Trophoblast cell (in vitro differentiated cells and primary cell): ENCODE measurements around the gene CDKN2A.

Experiments
- DNase-seq, 2 donors: peaks; one replicate each; pipeline ENCODE4 v3.0.0-alpha.2; 2016
- H2AFZ ChIP-seq: 2 replicates; pipeline ENCODE4 v1.6.1; 2013; ENCODE audit warnings: low read length, moderate library complexity, mild to moderate bottlenecking; ENCODE audit not compliant: insufficient read depth, poor library complexity
- H2AK5ac ChIP-seq: 2 replicates; pipeline ENCODE4 v1.6.1; 2013; ENCODE audit warnings: mild to moderate bottlenecking, low read length
- H2BK120ac ChIP-seq: 2 replicates; pipeline ENCODE4 v1.6.1; 2013; ENCODE audit warnings: low read length, mild to moderate bottlenecking, moderate library complexity; ENCODE audit not compliant: insufficient read depth, poor library complexity
- H2BK12ac ChIP-seq: 2 replicates; pipeline ENCODE4 v1.6.1; 2013; ENCODE audit warnings: mild to moderate bottlenecking, low read length, moderate library complexity
- H2BK5ac ChIP-seq: 2 replicates; pipeline ENCODE4 v1.6.1; 2013; ENCODE audit warnings: low read length, low read depth, moderate library complexity, mild to moderate bottlenecking; ENCODE audit not compliant: poor library complexity
- H3K14ac ChIP-seq: 2 replicates; pipeline ENCODE4 v1.6.1; 2013; ENCODE audit warnings: mild to moderate bottlenecking, low read length
- H3K18ac ChIP-seq: 2 replicates; pipeline ENCODE4 v1.6.1; 2013; ENCODE audit warnings: mild to moderate bottlenecking, low read length
- H3K23ac ChIP-seq: 2 replicates; pipeline ENCODE4 v1.6.1; 2013; ENCODE audit warnings: low read length
- H3K27ac ChIP-seq: 2 replicates; pipeline ENCODE4 v1.5.1; 2013; ENCODE audit warnings: low read depth, mild to moderate bottlenecking, inconsistent platforms, low read length, moderate library complexity
- H3K27me3 ChIP-seq: 2 replicates; pipeline ENCODE4 v1.6.1; 2013; ENCODE audit warnings: inconsistent platforms, mild to moderate bottlenecking, low read length, moderate library complexity; ENCODE audit not compliant: insufficient read depth
- H3K36me3 ChIP-seq, 2 experiments: 1 replicate in 1 of 2; 2 replicates in 1 of 2; pipeline ENCODE4 v1.6.1; 2013; ENCODE audit warnings: low read length in 2 of 2, mild to moderate bottlenecking in 2 of 2, moderate library complexity in 1 of 2; ENCODE audit not compliant: insufficient read depth in 2 of 2, control insufficient read depth in 1 of 2
- H3K4ac ChIP-seq: 2 replicates; pipeline ENCODE4 v1.6.1; 2013; ENCODE audit warnings: low read depth, mild to moderate bottlenecking, low read length, moderate library complexity
- H3K4me1 ChIP-seq, 2 experiments: 1 replicate in 1 of 2; 2 replicates in 1 of 2; pipeline ENCODE4 v1.6.1; 2013; ENCODE audit warnings: low read length in 2 of 2, mild to moderate bottlenecking in 2 of 2, moderate library complexity in 1 of 2; ENCODE audit not compliant: insufficient read depth in 2 of 2, control insufficient read depth in 1 of 2
- H3K4me2 ChIP-seq: 2 replicates; pipeline ENCODE4 v1.6.1; 2013; ENCODE audit warnings: inconsistent platforms, mild to moderate bottlenecking, low read length, moderate library complexity
- H3K4me3 ChIP-seq: 2 replicates; pipeline ENCODE4 v1.5.1; 2013; ENCODE audit warnings: mild to moderate bottlenecking, low read depth, low read length, inconsistent platforms
- H3K79me1 ChIP-seq: one replicate; pipeline ENCODE4 v1.6.1; 2013; ENCODE audit warnings: low read length
- H3K79me2 ChIP-seq: 2 replicates; pipeline ENCODE4 v1.6.1; 2013; ENCODE audit warnings: low read length, mild to moderate bottlenecking; ENCODE audit not compliant: control insufficient read depth, insufficient read depth, poor library complexity
- H3K9ac ChIP-seq: 2 replicates; pipeline ENCODE4 v1.6.1; 2013; ENCODE audit warnings: mild to moderate bottlenecking, low read length
- H3K9me3 ChIP-seq: 2 replicates; pipeline ENCODE4 v1.6.1; 2013; ENCODE audit warnings: low read depth, mild to moderate bottlenecking, control low read depth, inconsistent platforms, low read length; ENCODE audit not compliant: insufficient read depth
- H4K12ac ChIP-seq: 2 replicates; pipeline ENCODE4 v1.6.1; 2013; ENCODE audit warnings: low read depth, mild to moderate bottlenecking, low read length, moderate library complexity
- H4K8ac ChIP-seq: 2 replicates; pipeline ENCODE4 v1.6.1; 2013; ENCODE audit warnings: low read depth, mild to moderate bottlenecking, low read length, moderate library complexity
- H4K91ac ChIP-seq: one replicate; pipeline ENCODE4 v1.6.1; 2013; ENCODE audit warnings: low read depth, mild to moderate bottlenecking, low read length, moderate library complexity
- WGBS: extraction: QIAGEN DNeasy Blood & Tissue Kit; methylation state at CpG from one replicate; pipeline ENCODE4 v1.1.7; 2013; ENCODE audit warnings: missing lambda C conversion rate; ENCODE audit not compliant: insufficient read length, insufficient coverage; ENCODE audit errors: extremely low coverage; 5-methylcytosine and 5-hydroxymethylcytosine counted together

Gene CDKN2A

DNA sequence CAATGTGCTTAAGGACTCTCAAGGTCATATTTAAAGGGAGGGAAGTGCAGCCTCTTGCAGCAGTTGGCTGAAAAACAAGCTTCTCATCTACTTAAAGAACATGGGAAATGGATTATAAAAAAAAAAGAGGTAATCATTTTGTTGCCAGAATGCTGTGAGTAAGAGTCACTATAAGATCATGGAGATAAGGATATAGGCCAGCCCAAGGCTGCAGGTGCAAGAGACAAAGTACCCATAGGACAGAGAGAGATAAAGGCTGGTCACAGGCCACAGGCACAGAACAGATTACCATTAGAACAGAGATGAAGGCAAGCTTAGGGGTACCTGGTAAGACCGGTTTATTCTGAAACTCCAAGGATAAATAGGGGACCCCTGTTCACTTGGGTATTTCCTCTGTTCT lies 70.5 kb downstream of the CDKN2A start:
- no peak overlapping the region for H4K91ac ChIP-seq
- no peak overlapping the region for H4K12ac ChIP-seq
- H3K27ac ChIP-seq, result no peak overlapping the region
- H3K36me3 ChIP-seq, result no peaks in the 10 kb centered on the region
- no peak overlapping the region for H2BK12ac ChIP-seq
- H3K79me1 ChIP-seq, result no peaks in the 10 kb centered on the region
- H2AK5ac ChIP-seq, result no peak overlapping the region
- no peak for DNase-seq
- no peaks in the 10 kb centered on the region for H3K27me3 ChIP-seq
- H2BK120ac ChIP-seq, result no peak overlapping the region
- H3K4ac ChIP-seq, result no peak overlapping the region
- no peak overlapping the region for H4K8ac ChIP-seq
- no peak overlapping the region for H2BK5ac ChIP-seq
- no CpG with 5 or more reads among the region's 1 CpG for WGBS
- peaks cover 2% of the 10 kb centered on the region for H3K9me3 ChIP-seq
- no peak overlapping the region for H3K14ac ChIP-seq
- no peak overlapping the region for H3K4me2 ChIP-seq
- no peak overlapping the region for H3K23ac ChIP-seq
- H3K9ac ChIP-seq, result no peak overlapping the region
- H3K18ac ChIP-seq, result no peak overlapping the region
- no peaks in the 10 kb centered on the region for H3K79me2 ChIP-seq
- no peak overlapping the region for H3K4me3 ChIP-seq
- no peaks in the 10 kb centered on the region for H3K4me1 ChIP-seq
- H2AFZ ChIP-seq, result no peak overlapping the region

DNA sequence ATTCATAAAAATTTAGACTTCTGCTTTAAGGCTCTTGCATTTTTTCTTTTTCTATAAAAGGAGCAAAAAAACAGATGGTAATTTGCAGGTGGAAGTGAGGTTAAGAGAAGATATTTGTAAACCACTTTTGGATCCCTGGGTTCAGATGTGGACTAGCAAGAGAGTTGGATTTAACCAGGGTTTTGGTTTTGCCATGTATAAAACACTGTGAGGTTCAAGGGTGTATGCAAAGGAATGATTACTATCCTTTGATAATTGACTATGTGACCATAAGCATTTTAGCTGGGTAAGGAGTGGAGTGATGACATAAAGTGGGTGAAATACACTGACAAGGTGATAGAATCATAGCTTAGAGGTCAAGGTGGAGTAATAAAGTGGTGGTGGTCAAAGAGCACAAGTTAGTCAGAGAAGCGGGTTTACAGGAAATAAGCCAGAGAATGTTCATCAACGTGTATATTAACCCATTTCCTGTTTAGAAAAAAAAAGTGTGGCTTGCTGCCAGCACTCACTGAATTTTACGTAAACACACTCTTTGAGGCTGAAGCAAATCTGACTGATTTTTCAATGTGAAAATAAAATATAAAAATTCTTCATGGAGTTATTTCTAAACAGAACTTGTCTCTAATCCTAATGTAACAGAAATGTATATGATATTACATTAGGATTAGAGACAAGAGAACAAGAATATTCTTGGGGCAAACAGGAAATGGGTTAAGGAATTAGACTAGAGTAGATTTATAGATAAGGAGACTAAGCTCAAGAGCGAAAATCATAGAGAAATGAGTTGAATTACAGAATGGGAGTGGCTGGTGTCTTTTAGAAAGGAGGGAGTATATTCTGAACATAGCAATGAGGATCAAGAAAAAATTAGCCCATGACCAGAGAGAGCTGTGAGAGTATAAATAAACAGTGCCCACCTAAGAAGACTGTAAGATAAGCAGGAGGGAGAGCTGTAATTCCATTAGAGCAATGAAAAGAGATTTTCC lies 74.5 kb downstream of the CDKN2A start:
- Histone ChIP-seq H3K36me3 (no peaks in the 10 kb centered on the region), H2AK5ac (no peak overlapping the region), H4K91ac (no peak overlapping the region), H2BK5ac (no peak overlapping the region), H2AFZ (no peak overlapping the region), H3K27me3 (no peaks in the 10 kb centered on the region), H3K14ac (no peak overlapping the region), H3K4me2 (no peak overlapping the region), H3K4ac (no peak overlapping the region), H3K9me3 (peaks cover 3% of the 10 kb centered on the region), H2BK12ac (no peak overlapping the region), H3K79me2 (no peaks in the 10 kb centered on the region), H3K79me1 (no peaks in the 10 kb centered on the region), H3K27ac (no peak overlapping the region), H3K23ac (no peak overlapping the region), H3K4me1 (no peaks in the 10 kb centered on the region), H2BK120ac (no peak overlapping the region), H3K9ac (no peak overlapping the region), H4K8ac (no peak overlapping the region), H4K12ac (no peak overlapping the region), H3K4me3 (no peak overlapping the region), H3K18ac (no peak overlapping the region)
- WGBS, result no CpG with 5 or more reads among the region's 4 CpGs
- DNase-seq, result no peak
